Left ventricle myocardium inferior (tissue), 1 donor: Measurements from ENCODE around the gene TBXAS1. TPM values are rescaled to one million over a fixed set of nuclear protein-coding genes. Genes with fewer than 3 reads are reported as not detected.

Experiments
- DNase-seq: peaks from one replicate; pipeline ENCODE4 v3.0.0-alpha.2; 2020
- H3K27ac ChIP-seq: fragments of 200-600 bp; replicated peaks from 2 replicates; pipeline ENCODE4 v1.8.0; 2021
- H3K27me3 ChIP-seq: fragments of 200-600 bp; 2 replicates; pipeline ENCODE4 v1.8.0; 2021; ENCODE audit warnings: low read depth
- H3K36me3 ChIP-seq: fragments of 200-600 bp; 2 replicates; pipeline ENCODE4 v1.8.0; 2021
- H3K4me1 ChIP-seq: fragments of 200-600 bp; 2 replicates; pipeline ENCODE4 v1.8.0; 2021
- H3K4me3 ChIP-seq: fragments of 200-600 bp; 2 replicates; pipeline ENCODE4 v1.8.0; 2021; ENCODE audit warnings: mild to moderate bottlenecking, moderate library complexity
- H3K9me3 ChIP-seq: fragments of 200-600 bp; replicated peaks from 2 replicates; pipeline ENCODE4 v1.8.0; 2021
- CTCF ChIP-seq: fragments of 200-600 bp; IDR thresholded peaks from 2 replicates; pipeline ENCODE4 v1.8.0; 2021; ENCODE audit warnings: antibody characterized with exemption, mild to moderate bottlenecking, borderline replicate concordance
- intact Hi-C: fragments of 100-400 bp; cut with micrococcal nuclease; formaldehyde crosslinking; loops from one replicate; pipeline ENCODE4 v1.11.0; 2022
- total RNA-seq: library from RNA; stranded (reverse); fragmentation: NEBNext Ultra II Directional; extraction: Animal tissue kit (Norgen Biotek cat#: 25700); gene quantifications from one replicate; pipeline ENCODE4 v1.2.1, GENCODE V29; 2021
- donor health status: DM: no; HTN: yes; CAD: no; lungs with severe emphysema.

The TBXAS1 gene
- total RNA-seq, 1 donor from 2014 or later, result 3.9 TPM

GRCh38 chr7:139958599-139959284, 129.7 kb downstream of the TBXAS1 start:
- Histone ChIP-seq H3K4me1 (no peaks in the 10 kb centered on the region), H3K4me3 (no peak overlapping the region), H3K27me3 (no peaks in the 10 kb centered on the region), H3K9me3 (no peaks in the 10 kb centered on the region), H3K27ac (no peak overlapping the region), H3K36me3 (no peaks in the 10 kb centered on the region)
- TF ChIP-seq CTCF, result no peak
- intact Hi-C loops, result no loop called here
- DNase-seq, result no peak

GRCh38 chr7:139959285-139959628, 130.2 kb downstream of the TBXAS1 start:
- no peak for DNase-seq
- Histone ChIP-seq H3K4me3 (no peak overlapping the region), H3K4me1 (no peaks in the 10 kb centered on the region), H3K27me3 (no peaks in the 10 kb centered on the region), H3K27ac (no peak overlapping the region), H3K36me3 (no peaks in the 10 kb centered on the region), H3K9me3 (no peaks in the 10 kb centered on the region)
- intact Hi-C loops, result no loop called here
- TF ChIP-seq CTCF, result no peak

GRCh38 chr7:139959718-139960117, 130.7 kb downstream of the TBXAS1 start:
- no peak overlapping the region for H3K27ac ChIP-seq
- H3K4me3 ChIP-seq, result no peak overlapping the region
- no peaks in the 10 kb centered on the region for H3K27me3 ChIP-seq
- no peak for TF ChIP-seq CTCF
- no peak for DNase-seq
- intact Hi-C loops, result no loop called here
- H3K4me1 ChIP-seq, result no peaks in the 10 kb centered on the region
- H3K36me3 ChIP-seq, result no peaks in the 10 kb centered on the region
- H3K9me3 ChIP-seq, result no peaks in the 10 kb centered on the region

GRCh38 chr7:139960157-139960556, 131.1 kb downstream of the TBXAS1 start:
- Histone ChIP-seq H3K27ac (no peak overlapping the region), H3K4me3 (no peak overlapping the region), H3K36me3 (no peaks in the 10 kb centered on the region), H3K4me1 (no peaks in the 10 kb centered on the region), H3K9me3 (no peaks in the 10 kb centered on the region), H3K27me3 (no peaks in the 10 kb centered on the region)
- DNase-seq, result no peak
- intact Hi-C loops, result no loop called here
- no peak for TF ChIP-seq CTCF

DNA sequence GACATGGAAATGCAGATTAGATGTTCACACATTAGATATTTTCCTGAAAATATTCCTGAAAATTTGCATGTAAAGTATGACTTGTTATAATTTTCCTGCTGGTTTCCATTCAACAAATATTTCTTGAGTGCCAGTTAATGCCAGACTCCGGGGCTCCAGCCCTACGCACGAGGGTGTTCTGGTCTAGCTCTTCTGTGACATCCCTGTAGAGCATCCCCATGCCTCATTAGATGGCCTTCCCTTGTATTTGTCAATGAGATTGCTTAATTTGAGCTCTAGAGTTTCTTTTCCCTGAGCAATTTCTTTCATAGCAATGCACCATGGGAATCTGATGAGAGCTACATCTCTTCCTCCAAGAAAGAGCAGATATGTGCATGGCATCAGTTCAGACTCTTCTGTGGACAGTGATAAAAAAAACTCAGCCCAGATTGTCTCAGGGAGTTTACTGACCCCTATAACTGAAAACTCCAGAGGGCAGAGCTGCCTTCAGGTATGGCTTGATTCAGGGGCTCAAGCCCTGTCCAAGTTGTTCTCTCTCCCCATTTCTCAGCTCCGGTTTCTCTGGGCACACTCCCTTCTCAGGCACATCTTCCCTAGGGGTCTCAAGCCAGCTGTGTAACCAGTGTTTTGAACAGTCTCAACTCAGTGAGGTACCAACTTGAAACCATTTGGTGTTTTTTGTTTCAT, 137.0 kb downstream of the TBXAS1 start:
- H3K4me3 ChIP-seq, result no peak overlapping the region
- peaks cover 4% of the 10 kb centered on the region for H3K27me3 ChIP-seq
- no peaks in the 10 kb centered on the region for H3K9me3 ChIP-seq
- no peak for DNase-seq
- H3K4me1 ChIP-seq, result no peaks in the 10 kb centered on the region
- intact Hi-C loops, result no loop called here
- no peaks in the 10 kb centered on the region for H3K36me3 ChIP-seq
- no peak overlapping the region for H3K27ac ChIP-seq
- no peak for TF ChIP-seq CTCF
